Body of pancreas (tissue), 4 donors: Measurements from ENCODE around the gene CSE1L.

Experiments used
- CTCF ChIP-seq, 7 experiments: fragments of 450-650 bp in 4 of 7; fragments of 200-600 bp in 3 of 7; sonication (generic) in 3 of 7; IDR thresholded peaks; one replicate each; pipeline ENCODE4 v1.5.1; 2016 to 2019; ENCODE audit warnings: antibody characterized with exemption in 7 of 7
- POLR2A ChIP-seq, 3 donors: fragments of 450-650 bp; IDR thresholded peaks; one replicate each; pipeline ENCODE4 v1.6.1; 2016; ENCODE audit warnings: antibody characterized with exemption in 3 of 3, mild to moderate bottlenecking in 2 of 3

GRCh38 chr20:49140834-49141233 is 94.7 kb downstream of the CSE1L start:
- no peak for TF ChIP-seq CTCF (IDR thresholded peaks at IDR 0.05)
- TF ChIP-seq POLR2A (IDR thresholded peaks at IDR 0.05), result no peak
